H1 (cell line): ENCODE measurements around the gene PCNA. TPM values are rescaled to one million over a fixed set of nuclear protein-coding genes. Genes with fewer than 3 reads are reported as not detected.

ENCODE experiments used
- CTCF ChIA-PET: fragments of 300-600 bp; sonication (Branson Sonifier 250); formaldehyde crosslinking; loops from one replicate; lab custom pipeline; 2021; ENCODE audit not compliant: partially characterized antibody; lab: Charles Lee
- POLR2A ChIA-PET: fragments of 300-600 bp; sonication (Branson Sonifier 250); formaldehyde crosslinking; loops from one replicate; lab custom pipeline; 2021; ENCODE audit warnings: inconsistent platforms; ENCODE audit not compliant: partially characterized antibody; lab: Charles Lee
- DNase-seq, 2 experiments: peaks; one replicate each; pipeline versions ENCODE4 v3.0.0 to v3.0.0-alpha.2; 2010 to 2022; ENCODE audit warnings: low spot score in 2 of 2, low read depth in 1 of 2, mixed read lengths in 1 of 2
- FAIRE-seq: peaks from 2 replicates; lab custom pipeline; 2011; peaks lifted over from hg19 to GRCh38; lab: Jason Lieb, UNC
- H2AFZ ChIP-seq: 2 replicates; pipeline ENCODE4 v1.8.1; 2012; ENCODE audit warnings: low read length, inconsistent platforms
- H2AK5ac ChIP-seq: 2 replicates; pipeline ENCODE4 v1.6.1; 2013; ENCODE audit warnings: low read depth, low read length
- H2BK120ac ChIP-seq: replicated peaks from 2 replicates; pipeline ENCODE3; 2013; ENCODE audit warnings: low read depth, low read length, inconsistent platforms
- H2BK12ac ChIP-seq: 2 replicates; pipeline ENCODE4 v1.6.1; 2013; ENCODE audit warnings: low read depth, low read length
- H2BK15ac ChIP-seq: 2 replicates; pipeline ENCODE4 v1.6.1; 2013; ENCODE audit warnings: low read length
- H2BK20ac ChIP-seq: 2 replicates; pipeline ENCODE4 v1.6.1; 2013; ENCODE audit warnings: low read length
- H2BK5ac ChIP-seq: 2 replicates; pipeline ENCODE4 v1.6.1; 2013; ENCODE audit warnings: low read depth, low read length
- H3K14ac ChIP-seq: 2 replicates; pipeline ENCODE4 v1.6.1; 2013; ENCODE audit warnings: inconsistent platforms; ENCODE audit not compliant: insufficient read length
- H3K18ac ChIP-seq: 2 replicates; pipeline ENCODE4 v1.6.1; 2013; ENCODE audit warnings: low read length; ENCODE audit errors: extremely low read depth
- H3K23ac ChIP-seq: 2 replicates; pipeline ENCODE4 v1.6.1; 2013; ENCODE audit warnings: inconsistent platforms; ENCODE audit not compliant: insufficient read length
- H3K23me2 ChIP-seq: 2 replicates; pipeline ENCODE4 v1.6.1; 2013; ENCODE audit warnings: low read depth, low read length
- H3K27ac ChIP-seq: 2 replicates; pipeline ENCODE4 v1.6.1; 2011; ENCODE audit warnings: low read depth, low read length, inconsistent platforms
- H3K27me3 ChIP-seq, 4 experiments: replicated peaks in 1 of 4; 1 replicate in 1 of 4; 2 replicates in 3 of 4; pipeline versions ENCODE4 v1.6.1 to v1.8.1; 2011 to 2013; ENCODE audit warnings: low read length in 3 of 4, mild to moderate bottlenecking in 3 of 4, inconsistent platforms in 2 of 4, mixed read lengths in 2 of 4, moderate library complexity in 1 of 4; ENCODE audit not compliant: control insufficient read depth in 3 of 4, insufficient read depth in 3 of 4; ENCODE audit errors: extremely low read depth in 1 of 4
- H3K36me3 ChIP-seq, 4 experiments: 2 replicates each; pipeline versions ENCODE4 v1.6.1 to v1.8.1; 2011 to 2013; ENCODE audit warnings: mild to moderate bottlenecking in 4 of 4, low read length in 3 of 4, moderate library complexity in 2 of 4, control low read depth in 1 of 4, inconsistent platforms in 1 of 4; ENCODE audit not compliant: insufficient read depth in 4 of 4, control insufficient read depth in 2 of 4
- H3K4ac ChIP-seq: replicated peaks from 2 replicates; pipeline ENCODE3; 2013; ENCODE audit warnings: low read length, low read depth, mixed read lengths, inconsistent platforms; ENCODE audit not compliant: insufficient read length
- H3K4me1 ChIP-seq, 4 experiments: replicated peaks in 1 of 4; 1 replicate in 1 of 4; 2 replicates in 3 of 4; pipeline versions ENCODE4 v1.6.1 to v1.8.1; 2011 to 2013; ENCODE audit warnings: low read length in 3 of 4, inconsistent platforms in 2 of 4, mixed read lengths in 1 of 4; ENCODE audit not compliant: insufficient read depth in 4 of 4, control insufficient read depth in 3 of 4
- H3K4me2 ChIP-seq, 2 experiments: 2 replicates each; pipeline versions ENCODE4 v1.6.1 to v1.8.1; 2011 to 2013; ENCODE audit warnings: low read depth in 2 of 2, low read length in 2 of 2, control low read depth in 1 of 2, inconsistent platforms in 1 of 2, mild to moderate bottlenecking in 1 of 2; ENCODE audit not compliant: insufficient read depth in 1 of 2
- H3K4me3 ChIP-seq, 4 experiments: fragments of 200-600, 300-600 bp in 1 of 4; sonication (generic), shearing (Covaris generic), sonication (Bioruptor Twin) in 1 of 4; 2 replicates each; pipeline versions ENCODE4 v1.5.1 to v1.8.1; 2011 to 2016; ENCODE audit warnings: low read length in 4 of 4, low read depth in 3 of 4, control low read depth in 2 of 4, inconsistent platforms in 2 of 4, mild to moderate bottlenecking in 2 of 4, mixed read lengths in 1 of 4, moderate library complexity in 1 of 4; ENCODE audit not compliant: insufficient read depth in 2 of 4; ENCODE audit errors: extremely low read depth in 1 of 4
- H3K56ac ChIP-seq: replicated peaks from 2 replicates; pipeline ENCODE3; 2013; ENCODE audit warnings: low read depth, mild to moderate bottlenecking, mixed read lengths, low read length, inconsistent platforms; ENCODE audit not compliant: insufficient read length
- H3K79me1 ChIP-seq: 2 replicates; pipeline ENCODE4 v1.6.1; 2013; ENCODE audit warnings: low read depth, low read length, control low read depth
- H3K79me2 ChIP-seq, 2 experiments: 2 replicates each; pipeline versions ENCODE4 v1.6.1 to v1.8.1; 2012 to 2013; ENCODE audit warnings: low read length in 2 of 2, mild to moderate bottlenecking in 2 of 2, inconsistent platforms in 1 of 2; ENCODE audit not compliant: insufficient read depth in 2 of 2, control insufficient read depth in 1 of 2
- H3K9ac ChIP-seq, 4 experiments: replicated peaks in 1 of 4; 1 replicate in 1 of 4; 2 replicates in 3 of 4; pipeline versions ENCODE4 v1.6.1 to v1.8.1; 2011 to 2013; ENCODE audit warnings: low read depth in 3 of 4, low read length in 3 of 4, control low read depth in 2 of 4, mild to moderate bottlenecking in 2 of 4, moderate library complexity in 2 of 4, inconsistent platforms in 1 of 4; ENCODE audit errors: extremely low read depth in 1 of 4
- H3K9me3 ChIP-seq, 2 experiments: 2 replicates each; pipeline versions ENCODE4 v1.6.1 to v1.8.1; 2012 to 2013; ENCODE audit warnings: mild to moderate bottlenecking in 2 of 2, moderate library complexity in 2 of 2, control low read depth in 1 of 2, inconsistent platforms in 1 of 2, low read depth in 1 of 2, low read length in 1 of 2, mixed read lengths in 1 of 2; ENCODE audit not compliant: insufficient read depth in 2 of 2
- H4K20me1 ChIP-seq, 2 experiments: replicated peaks in 1 of 2; 2 replicates each; pipeline versions ENCODE3 to v1.8.1; 2011 to 2013; ENCODE audit warnings: inconsistent platforms in 2 of 2, low read length in 2 of 2, mild to moderate bottlenecking in 1 of 2; ENCODE audit not compliant: insufficient read depth in 2 of 2, control insufficient read depth in 1 of 2
- H4K5ac ChIP-seq: 2 replicates; pipeline ENCODE4 v1.6.1; 2013; ENCODE audit warnings: low read length, low read depth, mixed read lengths, inconsistent platforms; ENCODE audit not compliant: insufficient read length
- H4K8ac ChIP-seq: 2 replicates; pipeline ENCODE4 v1.8.0; 2013; ENCODE audit warnings: mild to moderate bottlenecking, moderate library complexity, low read length, inconsistent platforms; ENCODE audit not compliant: insufficient read depth; ENCODE audit errors: extremely low read depth
- H4K91ac ChIP-seq: replicated peaks from 2 replicates; pipeline ENCODE3; 2013; ENCODE audit warnings: low read length, mixed read lengths, inconsistent platforms; ENCODE audit not compliant: insufficient read length
- ATF3 ChIP-seq: IDR thresholded peaks from 2 replicates; pipeline ENCODE4 v1.6.1; 2011; ENCODE audit warnings: low read depth, mild to moderate bottlenecking, low read length; ENCODE audit not compliant: insufficient read depth
- CBX8 ChIP-seq: fragments of 300-800, 300-1000 bp; sonication (generic); IDR thresholded peaks from 2 replicates; pipeline ENCODE4 v1.7.1; 2016; ENCODE audit warnings: low read depth, low read length, borderline replicate concordance
- CHD1 ChIP-seq: IDR thresholded peaks from 2 replicates; pipeline ENCODE4 v1.6.1; 2012; ENCODE audit warnings: low read depth, low read length, improper control_type of control experiment
- CTBP2 ChIP-seq: IDR thresholded peaks from 2 replicates; pipeline ENCODE4 v1.7.0; 2011; ENCODE audit warnings: borderline replicate concordance, mild to moderate bottlenecking, moderate library complexity, mixed read lengths, low read length; ENCODE audit not compliant: insufficient read depth, insufficient read length
- POU5F1 ChIP-seq: IDR thresholded peaks from 2 replicates; pipeline ENCODE4 v1.6.1; 2011; ENCODE audit warnings: low read depth, mild to moderate bottlenecking, low read length, moderate library complexity
- SAP30 ChIP-seq: fragments of 300-600 bp; sonication (generic); IDR thresholded peaks from 2 replicates; pipeline ENCODE4 v1.7.1; 2012; ENCODE audit warnings: low read length, moderate library complexity, mild to moderate bottlenecking, inconsistent platforms; ENCODE audit not compliant: insufficient read depth, insufficient replicate concordance
- SP4 ChIP-seq: IDR thresholded peaks from 2 replicates; pipeline ENCODE4 v1.6.1; 2012; ENCODE audit warnings: low read length, inconsistent platforms
- WGBS, 2 experiments: shearing (Covaris generic) in 1 of 2; methylation state at CpG; one replicate each; pipeline versions ENCODE4 v1.1.6 to v1.1.7; 2013 to 2015; ENCODE audit warnings: low lambda C conversion rate in 2 of 2, mixed read lengths in 2 of 2, inconsistent platforms in 1 of 2, low coverage in 1 of 2, missing lambda C conversion rate in 1 of 2; ENCODE audit not compliant: insufficient replicate concordance in 2 of 2, insufficient coverage in 1 of 2, insufficient read length in 1 of 2; ENCODE audit errors: extremely low coverage in 1 of 2, missing lambda C conversion rate in 1 of 2; 5-methylcytosine and 5-hydroxymethylcytosine counted together
- polyA plus RNA-seq, 7 experiments: library from polyadenylated mRNA; depleted of rRNA in 3 of 7; stranded (reverse) in 5 of 7; unstranded in 2 of 7; fragments of >200 nt in 5 of 7; fragments of 200-250 nt in 2 of 7; gene quantifications; 1 replicate in 5 of 7; 2 replicates in 1 of 7; 4 replicates in 1 of 7; pipeline versions ENCODE4 v1.2.1 to v1.2.3, GENCODE V29; 2011 to 2013; ENCODE audit warnings: missing spikeins in 2 of 7, mixed read lengths in 2 of 7
- total RNA-seq: library from RNA; stranded (reverse); fragmentation: NEBNext Ultra II Directional; extraction: Animal tissue kit (Norgen Biotek cat#: 25700); gene quantifications from 2 replicates; pipeline ENCODE4 v1.2.1, GENCODE V29; 2021

Gene PCNA
- total and polyA plus RNA-seq, 2 of the 8 experiments (the other 6 are each of a cell fraction or from before 2014, with no cell fraction given): 290 to 737 TPM

GRCh38 chr20:5127859-5128424 is 8.2 kb upstream of the PCNA start:
- Histone ChIP-seq H3K4me2 (peak overlapping the region; percentile 81 to 98), H3K27me3 (no peaks in the 10 kb centered on the region), H3K56ac (no peak overlapping the region), H4K91ac (peak overlapping the region; percentile 72), H3K4ac (no peak overlapping the region), H2BK12ac (no peak overlapping the region; the same call in 1 of the 2 replicates), H3K18ac (0 out of 2 replicates have a peak overlapping the region, but pooled peaks have one; percentile 51), H3K4me3 (peak overlapping the region; percentile 74 to 86 (median 83)), H4K5ac (no peak overlapping the region), H3K23ac (no peak overlapping the region), H4K20me1 (no peaks in the 10 kb centered on the region), H3K4me1 (peaks cover 0 to 7% (median 2%) of the 10 kb centered on the region in 4 experiments; a peak in 2 of 7 replicates), H2BK120ac (no peak overlapping the region), H3K79me2 (peaks cover 6 to 48% of the 10 kb centered on the region in 2 experiments; a peak in 3 of 4 replicates), H3K23me2 (peaks cover 8% of the 10 kb centered on the region), H2BK15ac (no peak overlapping the region), H3K79me1 (peaks cover 5% of the 10 kb centered on the region; the same call in 1 of the 2 replicates), H3K27ac (0 out of 2 replicates have a peak overlapping the region, but pooled peaks have one; percentile 12), H2BK20ac (no peak overlapping the region), H3K9ac (peak overlapping the region; percentile 68 to 94 (median 81)), H3K9me3 (no peaks in the 10 kb centered on the region), H4K8ac (peak overlapping the region; percentile 41; the same call in 1 of the 2 replicates), H3K36me3 (no peaks in the 10 kb centered on the region), H2AK5ac (no peak overlapping the region), H2AFZ (0 out of 2 replicates have a peak overlapping the region, but pooled peaks have one; percentile 15), H3K14ac (no peak overlapping the region), H2BK5ac (peak overlapping the region; percentile 82)
- 66% methylated on average over 6 of the region's 6 CpGs; no CpG with 5 or more reads in 1 of the 2 experiments for WGBS, 2 experiments
- no peak for FAIRE-seq
- no peak for TF ChIP-seq ATF3
- TF ChIP-seq CHD1: no peak
- no peak for TF ChIP-seq SAP30
- no peak for TF ChIP-seq POU5F1
- TF ChIP-seq CTBP2: no peak
- no peak for TF ChIP-seq CBX8
- no peak for TF ChIP-seq SP4
- no peak for DNase-seq
- ChIA-PET POLR2A (interaction anchor here (1.4 to 2.7 kb wide), 3 partner anchors 41 to 77 kb away, joined by 3 to 10 read pairs (median 7); no protein-coding TSS in a partner anchor), CTCF (interaction anchor here (0.7 to 12.3 kb wide), 8 partner anchors 19 to 96 kb away, joined by 4 to 122 read pairs (median 11); no protein-coding TSS in a partner anchor)
